GM12878 (cell line): Measurements from ENCODE around the gene MAPRE3.

Experiments
- BHLHE40 ChIP-seq, 2 experiments: fragments of 450-650 bp in 1 of 2; IDR thresholded peaks; 2 replicates each; pipeline ENCODE4 v1.6.1; 2011 to 2017; ENCODE audit warnings: low read depth in 2 of 2, borderline replicate concordance in 1 of 2, improper control_type of control experiment in 1 of 2, low read length in 1 of 2, mild to moderate bottlenecking in 1 of 2
- EP300 ChIP-seq, 2 experiments: fragments of 150-350 bp in 1 of 2; IDR thresholded peaks; 2 replicates each; pipeline ENCODE4 v1.6.1; 2011 to 2012; ENCODE audit warnings: low read depth in 2 of 2, low read length in 2 of 2, borderline replicate concordance in 1 of 2, improper control_type of control experiment in 1 of 2, inconsistent platforms in 1 of 2; ENCODE audit not compliant: control insufficient read depth in 1 of 2
- LARP7 ChIP-seq: fragments of 450-650 bp; IDR thresholded peaks from 2 replicates; pipeline ENCODE4 v1.6.1; 2017; ENCODE audit warnings: mild to moderate bottlenecking
- NRF1 ChIP-seq: conservative IDR thresholded peaks from 2 replicates; pipeline ENCODE4 v1.6.1; 2011; ENCODE audit warnings: mild to moderate bottlenecking, low read depth, low read length, improper control_type of control experiment
- POLR2A ChIP-seq: IDR thresholded peaks from 2 replicates; pipeline ENCODE4 v1.6.1; 2011; ENCODE audit warnings: low read depth, mild to moderate bottlenecking, low read length
- POLR2AphosphoS5 ChIP-seq: IDR thresholded peaks from 2 replicates; pipeline ENCODE4 v1.6.1; 2011; ENCODE audit warnings: mild to moderate bottlenecking, low read length, inconsistent platforms
- ZNF274 ChIP-seq: IDR thresholded peaks from one replicate; pipeline ENCODE4 v1.8.0; 2011; ENCODE audit not compliant: insufficient read length, insufficient read depth
- ZZZ3 ChIP-seq: IDR thresholded peaks from 2 replicates; pipeline ENCODE4 v1.6.1; 2011; ENCODE audit warnings: low read depth; ENCODE audit not compliant: control insufficient read depth, insufficient read length
- TF ChIP-seq, protein P1 (sequence below), 3 experiments: IDR thresholded peaks in 2 of 3; conservative IDR thresholded peaks in 1 of 3; 2 replicates each; pipeline ENCODE4 v1.5.1; 2011; ENCODE audit warnings: low read depth in 3 of 3, low read length in 3 of 3, mild to moderate bottlenecking in 3 of 3, control low read depth in 2 of 3, moderate library complexity in 2 of 3, inconsistent platforms in 1 of 3, mixed read lengths in 1 of 3; ENCODE audit not compliant: control insufficient read depth in 2 of 3, insufficient read depth in 1 of 3; ENCODE audit errors: extremely low read depth in 1 of 3
- TF ChIP-seq, protein P2 (sequence below): IDR thresholded peaks from 2 replicates; pipeline ENCODE4 v1.6.1; 2011; ENCODE audit warnings: mild to moderate bottlenecking, low read depth, low read length, moderate library complexity; ENCODE audit not compliant: insufficient replicate concordance
- TF ChIP-seq, protein P3 (sequence below): fragments of 450-650 bp; IDR thresholded peaks from 2 replicates; pipeline ENCODE4 v1.6.1; 2016; ENCODE audit warnings: mild to moderate bottlenecking

DNA sequence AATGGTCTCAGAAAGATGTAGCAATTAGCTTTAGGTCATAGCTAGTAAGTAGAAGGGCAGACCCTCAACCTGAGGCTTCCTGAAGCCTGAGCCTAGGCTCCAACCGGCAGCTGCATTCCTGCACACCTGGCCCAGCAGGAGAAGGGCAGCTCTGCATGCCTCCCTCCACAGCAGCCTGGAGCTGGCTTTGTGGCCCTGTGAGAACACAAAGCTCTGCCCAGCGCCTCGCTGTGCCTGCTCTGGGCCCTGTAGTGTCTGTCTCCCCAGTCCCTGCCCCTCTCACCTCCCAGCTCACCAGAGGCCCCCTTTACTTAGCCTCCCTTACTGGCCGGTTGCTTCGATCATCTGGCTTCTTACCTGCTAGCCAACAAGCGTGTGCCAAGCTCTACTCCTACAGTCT is 69.0 kb downstream of the MAPRE3 start:
- TF ChIP-seq BHLHE40 (IDR thresholded peaks at IDR 0.05; ENCODE audit: borderline replicate concordance in 1 of 2, low read depth in 2 of 2, low read length in 1 of 2) (no peak), ZNF274 (no peak), ZZZ3 (no peak), NRF1 (no peak), EP300 (IDR thresholded peaks at IDR 0.05; ENCODE audit: borderline replicate concordance in 1 of 2, control insufficient read depth in 1 of 2, low read depth in 2 of 2, low read length in 2 of 2) (no peak), POLR2A (no peak), POLR2AphosphoS5 (no peak), LARP7 (no peak)
- TF ChIP-seq, protein P1, sequence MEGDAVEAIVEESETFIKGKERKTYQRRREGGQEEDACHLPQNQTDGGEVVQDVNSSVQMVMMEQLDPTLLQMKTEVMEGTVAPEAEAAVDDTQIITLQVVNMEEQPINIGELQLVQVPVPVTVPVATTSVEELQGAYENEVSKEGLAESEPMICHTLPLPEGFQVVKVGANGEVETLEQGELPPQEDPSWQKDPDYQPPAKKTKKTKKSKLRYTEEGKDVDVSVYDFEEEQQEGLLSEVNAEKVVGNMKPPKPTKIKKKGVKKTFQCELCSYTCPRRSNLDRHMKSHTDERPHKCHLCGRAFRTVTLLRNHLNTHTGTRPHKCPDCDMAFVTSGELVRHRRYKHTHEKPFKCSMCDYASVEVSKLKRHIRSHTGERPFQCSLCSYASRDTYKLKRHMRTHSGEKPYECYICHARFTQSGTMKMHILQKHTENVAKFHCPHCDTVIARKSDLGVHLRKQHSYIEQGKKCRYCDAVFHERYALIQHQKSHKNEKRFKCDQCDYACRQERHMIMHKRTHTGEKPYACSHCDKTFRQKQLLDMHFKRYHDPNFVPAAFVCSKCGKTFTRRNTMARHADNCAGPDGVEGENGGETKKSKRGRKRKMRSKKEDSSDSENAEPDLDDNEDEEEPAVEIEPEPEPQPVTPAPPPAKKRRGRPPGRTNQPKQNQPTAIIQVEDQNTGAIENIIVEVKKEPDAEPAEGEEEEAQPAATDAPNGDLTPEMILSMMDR (IDR thresholded peaks at IDR 0.05 in 2 of 3, conservative IDR thresholded peaks at IDR 0.05 in 1 of 3; ENCODE audit: control insufficient read depth in 2 of 3, extremely low read depth in 1 of 3, insufficient read depth in 1 of 3, low read depth in 3 of 3, low read length in 3 of 3) = no peak
- TF ChIP-seq, protein P2, sequence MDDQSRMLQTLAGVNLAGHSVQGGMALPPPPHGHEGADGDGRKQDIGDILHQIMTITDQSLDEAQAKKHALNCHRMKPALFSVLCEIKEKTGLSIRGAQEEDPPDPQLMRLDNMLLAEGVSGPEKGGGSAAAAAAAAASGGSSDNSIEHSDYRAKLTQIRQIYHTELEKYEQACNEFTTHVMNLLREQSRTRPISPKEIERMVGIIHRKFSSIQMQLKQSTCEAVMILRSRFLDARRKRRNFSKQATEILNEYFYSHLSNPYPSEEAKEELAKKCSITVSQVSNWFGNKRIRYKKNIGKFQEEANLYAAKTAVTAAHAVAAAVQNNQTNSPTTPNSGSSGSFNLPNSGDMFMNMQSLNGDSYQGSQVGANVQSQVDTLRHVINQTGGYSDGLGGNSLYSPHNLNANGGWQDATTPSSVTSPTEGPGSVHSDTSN = no peak
- TF ChIP-seq, protein P3, sequence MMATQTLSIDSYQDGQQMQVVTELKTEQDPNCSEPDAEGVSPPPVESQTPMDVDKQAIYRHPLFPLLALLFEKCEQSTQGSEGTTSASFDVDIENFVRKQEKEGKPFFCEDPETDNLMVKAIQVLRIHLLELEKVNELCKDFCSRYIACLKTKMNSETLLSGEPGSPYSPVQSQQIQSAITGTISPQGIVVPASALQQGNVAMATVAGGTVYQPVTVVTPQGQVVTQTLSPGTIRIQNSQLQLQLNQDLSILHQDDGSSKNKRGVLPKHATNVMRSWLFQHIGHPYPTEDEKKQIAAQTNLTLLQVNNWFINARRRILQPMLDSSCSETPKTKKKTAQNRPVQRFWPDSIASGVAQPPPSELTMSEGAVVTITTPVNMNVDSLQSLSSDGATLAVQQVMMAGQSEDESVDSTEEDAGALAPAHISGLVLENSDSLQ = no peak
